Left hindlimb (tissue), 1 donor: ENCODE results near the gene PCDHGA3.
"Not testable (repeated sequence)": the region's sequence is repeated elsewhere in the genome, so short reads cannot be mapped to it uniquely, and the experiment has no call there.

Experiments
- DNase-seq: peaks from one replicate; pipeline ENCODE4 v3.0.0-alpha.2; 2018

Gene PCDHGA3

GRCh38 chr5:141343242-141343952 is at the start of gene PCDHGA3:
PCDHGA3 (plus strand) TSS chr5:141343829; CDS start chr5:141344034, 205 bp downstream.
- DNase-seq, result no peak

DNA sequence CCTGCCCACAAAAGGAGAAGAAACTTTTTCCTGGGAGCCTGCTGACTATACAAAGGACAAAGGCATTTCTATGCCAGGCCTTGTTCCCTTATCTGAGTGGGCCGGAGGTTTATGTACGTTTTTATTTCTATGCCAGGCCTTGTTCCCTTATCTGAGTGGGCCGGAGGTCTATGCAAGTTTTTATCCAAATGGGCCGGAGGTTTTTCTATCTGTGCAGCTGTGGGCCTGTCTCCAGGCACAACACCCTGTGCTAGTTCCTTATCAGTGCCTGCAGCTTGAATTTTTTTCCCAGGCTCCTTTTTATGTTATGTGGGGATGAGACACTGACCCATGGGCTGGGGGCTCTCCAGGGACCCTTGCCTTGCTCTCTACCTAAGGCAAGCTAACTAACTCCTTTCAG is 45.3 kb upstream of the PCDHGA3 start:
- no peak for DNase-seq

GRCh38 chr5:141303756-141304155 is 39.9 kb upstream of the PCDHGA3 start, which contains the start of gene SLC25A2:
SLC25A2 (minus strand) TSS chr5:141304049; CDS start chr5:141303865, 184 bp downstream.
- DNase-seq, result no peak

DNA sequence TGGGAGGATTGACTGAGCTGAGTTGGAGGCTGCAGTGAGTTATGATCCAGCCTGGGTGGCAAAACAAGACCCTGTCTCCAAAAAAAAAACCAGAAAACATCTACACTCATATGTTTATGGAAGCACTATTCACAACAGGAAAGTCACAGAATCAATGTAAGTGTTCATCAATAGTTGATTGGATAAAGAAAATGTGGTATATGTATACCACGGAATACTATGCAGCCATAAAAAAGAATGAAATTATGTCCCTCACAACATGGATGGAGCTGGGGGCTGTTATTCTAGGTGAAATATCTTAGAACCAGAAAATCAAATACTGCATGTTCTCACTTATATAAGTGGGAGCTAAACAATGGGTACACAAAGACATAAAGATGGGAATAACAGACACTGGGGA is 37.0 kb upstream of the PCDHGA3 start:
- no peak for DNase-seq

DNA sequence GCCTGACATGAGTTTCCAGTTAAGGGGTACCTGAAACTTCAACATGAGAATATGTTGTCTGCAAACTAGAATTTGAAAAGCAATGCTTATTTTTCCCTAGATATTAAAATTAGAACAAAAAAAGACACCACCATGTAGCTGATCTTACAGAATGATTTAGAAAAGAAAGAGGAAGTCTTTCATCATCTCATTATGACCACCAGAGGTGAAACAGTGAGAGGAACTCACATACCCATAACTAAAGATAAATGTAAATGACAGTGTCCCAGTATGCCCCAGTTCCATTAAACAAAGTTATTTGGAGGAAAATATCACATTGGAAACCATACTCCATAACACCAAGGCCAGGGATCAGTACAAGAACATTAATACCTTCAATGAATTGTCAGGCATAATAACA is 29.9 kb upstream of the PCDHGA3 start:
- no peak for DNase-seq

GRCh38 chr5:141316963-141317362 is 26.7 kb upstream of the PCDHGA3 start:
- not testable (repeated sequence) for DNase-seq

- DNase-seq, result no peak
Observed at GRCh38 chr5:141319202-141319601, 24.4 kb upstream of the PCDHGA3 start.

- DNase-seq, result no peak
Observed at GRCh38 chr5:141319699-141320098, 23.9 kb upstream of the PCDHGA3 start.

GRCh38 chr5:141320225-141321169 is 23.1 kb upstream of the PCDHGA3 start, which contains the start of gene TAF7:
TAF7 (minus strand) TSS chr5:141320784; CDS start chr5:141320044, 740 bp downstream.
- peak; percentile 92 for DNase-seq

DNA sequence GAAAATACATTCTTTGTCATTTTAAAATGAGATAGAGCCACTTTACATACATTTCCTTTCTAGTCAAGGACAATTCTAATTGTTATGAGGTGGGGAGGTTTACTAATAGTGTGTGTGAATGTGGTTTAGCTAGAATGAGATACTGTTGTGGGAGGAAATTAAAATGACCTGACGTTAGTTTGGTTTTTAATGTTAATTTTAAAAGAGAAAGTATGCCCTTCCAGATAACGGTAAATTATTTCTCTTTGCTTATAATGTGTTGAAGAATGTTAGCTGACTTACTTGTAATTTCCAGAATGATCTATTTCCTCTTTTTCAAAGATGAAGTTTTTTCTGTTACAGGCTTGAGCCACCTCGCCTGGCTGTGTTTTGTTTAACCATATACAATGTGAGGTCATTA is 21.4 kb upstream of the PCDHGA3 start:
- DNase-seq, result no peak

- peak; percentile 46 for DNase-seq
Observed at GRCh38 chr5:141326088-141326854, 17.4 kb upstream of the PCDHGA3 start.

- no peak for DNase-seq
Observed at GRCh38 chr5:141328231-141328630, 15.4 kb upstream of the PCDHGA3 start.

- DNase-seq, result no peak
Observed at GRCh38 chr5:141330299-141331080, 13.1 kb upstream of the PCDHGA3 start, which contains the start of gene PCDHGA1. PCDHGA1 (plus strand) TSS chr5:141330514.

GRCh38 chr5:141332571-141332970 is 11.1 kb upstream of the PCDHGA3 start:
- not testable (repeated sequence) for DNase-seq

DNA sequence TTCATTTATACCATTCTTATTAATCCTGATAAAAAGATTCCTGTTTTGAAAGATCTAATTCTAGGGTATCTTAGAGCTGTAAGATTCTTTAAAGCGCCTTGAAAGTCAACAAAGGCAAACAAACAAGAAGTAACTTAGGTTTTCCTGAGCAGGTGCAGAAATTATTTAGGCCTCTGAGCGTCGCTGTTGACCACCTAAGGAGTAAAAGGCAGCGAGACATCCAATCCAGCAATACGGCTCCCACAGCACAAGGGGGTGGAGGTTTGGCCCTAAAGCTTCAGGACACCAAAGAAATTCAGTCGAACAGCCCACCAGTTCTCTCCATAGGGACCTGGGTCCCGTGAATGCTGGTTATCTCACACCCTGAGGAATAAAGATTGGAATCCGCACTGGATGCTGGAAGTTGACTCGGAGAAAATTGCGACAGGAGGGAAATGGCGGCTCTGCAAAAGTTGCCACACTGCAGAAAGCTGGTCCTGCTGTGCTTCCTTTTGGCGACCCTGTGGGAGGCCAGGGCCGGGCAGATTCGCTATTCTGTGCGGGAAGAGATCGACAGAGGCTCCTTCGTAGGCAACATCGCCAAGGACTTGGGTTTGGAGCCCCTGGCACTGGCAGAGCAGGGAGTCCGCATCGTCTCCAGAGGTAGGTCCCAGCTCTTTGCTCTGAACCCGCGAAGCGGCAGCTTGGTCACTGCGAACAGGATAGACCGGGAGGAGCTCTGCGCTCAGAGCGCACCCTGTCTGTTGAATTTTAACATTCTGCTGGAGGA is 4.9 kb upstream of the PCDHGA3 start, which contains the start of gene PCDHGA2:
TSS of gene PCDHGA2 (plus strand) at position 223 of the 769 bp plus-strand sequence.
- DNase-seq, result no peak

GRCh38 chr5:141340781-141341354 is 2.8 kb upstream of the PCDHGA3 start:
- not testable (repeated sequence) for DNase-seq

DNA sequence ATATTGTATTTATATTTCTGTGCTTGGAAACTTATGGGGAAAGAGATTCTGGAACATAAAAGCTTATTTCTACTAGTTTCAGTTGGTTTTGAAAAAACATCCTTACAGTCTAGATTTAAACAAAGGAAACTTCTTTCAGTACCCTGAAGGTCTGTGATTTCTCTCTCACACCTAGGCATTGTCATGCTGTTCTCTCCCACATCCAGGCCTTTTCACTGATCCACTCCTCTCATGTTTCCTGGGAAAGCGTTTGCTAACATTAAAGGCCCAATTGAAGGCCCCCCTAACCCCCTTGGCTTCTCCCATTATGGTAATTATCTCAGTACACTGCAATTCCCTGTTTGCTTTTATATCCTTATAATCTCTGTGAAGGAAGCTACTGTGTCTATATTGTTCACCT is 856 bp upstream of the PCDHGA3 start:
- no peak for DNase-seq

DNA sequence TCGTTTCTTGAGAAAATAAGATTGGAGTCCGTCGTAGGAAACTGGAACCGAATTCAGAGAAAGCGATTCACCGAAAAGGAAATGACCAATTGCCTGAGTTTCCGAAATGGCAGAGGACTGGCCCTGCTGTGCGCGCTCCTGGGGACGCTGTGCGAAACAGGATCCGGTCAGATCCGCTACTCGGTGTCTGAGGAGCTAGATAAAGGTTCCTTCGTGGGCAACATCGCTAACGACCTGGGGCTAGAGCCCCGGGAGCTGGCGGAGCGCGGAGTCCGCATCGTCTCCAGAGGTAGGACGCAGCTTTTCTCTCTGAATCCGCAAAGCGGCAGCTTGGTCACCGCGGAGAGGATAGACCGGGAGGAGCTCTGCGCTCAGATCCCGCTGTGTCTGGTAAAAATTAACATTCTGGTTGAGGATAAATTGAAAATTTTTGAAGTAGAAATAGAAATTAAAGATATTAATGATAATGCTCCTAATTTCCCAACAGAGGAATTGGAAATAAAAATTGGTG is 379 bp downstream of the PCDHGA3 start:
- no peak for DNase-seq

- DNase-seq, result no peak
Observed at GRCh38 chr5:141345327-141345726, 1.7 kb downstream of the PCDHGA3 start.

DNA sequence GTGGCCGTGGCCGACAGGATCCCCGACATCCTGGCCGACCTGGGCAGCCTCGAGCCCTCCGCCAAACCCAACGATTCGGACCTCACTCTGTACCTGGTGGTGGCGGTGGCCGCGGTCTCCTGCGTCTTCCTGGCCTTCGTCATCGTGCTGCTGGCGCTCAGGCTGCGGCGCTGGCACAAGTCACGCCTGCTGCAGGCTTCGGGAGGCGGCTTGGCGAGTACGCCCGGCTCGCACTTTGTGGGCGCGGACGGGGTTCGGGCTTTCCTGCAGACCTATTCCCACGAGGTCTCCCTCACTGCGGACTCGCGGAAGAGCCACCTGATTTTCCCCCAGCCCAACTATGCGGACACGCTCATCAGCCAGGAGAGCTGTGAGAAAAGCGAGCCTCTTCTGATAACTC is 2.4 kb downstream of the PCDHGA3 start:
- DNase-seq, result not testable (repeated sequence)
